Panc1 (cell line): ENCODE measurements around the gene MMADHC.
"Not testable (repeated sequence)": the region's sequence is repeated elsewhere in the genome, so short reads cannot be mapped to it uniquely, and the experiment has no call there.

ENCODE experiments used
- CTCF ChIP-seq: fragments of 450-650 bp; IDR thresholded peaks from 2 replicates; pipeline ENCODE4 v1.5.1; 2017; ENCODE audit warnings: mild to moderate bottlenecking
- POLR2AphosphoS5 ChIP-seq: IDR thresholded peaks from 2 replicates; pipeline ENCODE4 v1.6.1; 2012; ENCODE audit warnings: mild to moderate bottlenecking, low read depth, low read length, moderate library complexity
- SIN3A ChIP-seq: IDR thresholded peaks from 2 replicates; pipeline ENCODE4 v1.6.1; 2012; ENCODE audit warnings: low read depth, mild to moderate bottlenecking, low read length, moderate library complexity, borderline replicate concordance; ENCODE audit not compliant: insufficient read depth

DNA sequence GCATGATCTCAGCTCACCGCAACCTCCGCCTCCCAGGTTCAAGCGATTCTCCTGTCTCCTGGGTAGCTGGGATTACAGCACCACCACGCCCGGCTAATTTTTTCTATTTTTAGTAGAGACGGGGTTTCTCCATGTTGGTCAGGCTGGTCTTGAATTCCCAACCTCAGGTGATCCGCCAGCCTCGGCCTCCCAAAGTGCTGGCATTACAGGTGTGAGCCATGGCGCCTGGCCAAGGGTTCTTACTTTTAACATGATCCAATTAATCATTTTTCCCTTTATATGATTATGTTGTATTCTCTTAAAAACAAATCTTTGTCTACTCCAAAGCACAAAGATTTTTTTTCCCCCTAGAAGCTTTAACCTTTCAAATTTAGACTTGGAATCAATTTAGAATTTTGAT is 21.9 kb downstream of the MMADHC start:
- TF ChIP-seq CTCF, SIN3A, POLR2AphosphoS5: not testable (repeated sequence)
